Kidney (tissue), 14 donors: ENCODE data around the gene TLK2. TPM values are rescaled to one million over a fixed set of nuclear protein-coding genes. Genes with fewer than 3 reads are reported as not detected.
A peak's percentile ranks its signal among the peaks of the same experiment; 100 is the strongest.

Source experiments
- DNase-seq, 5 donors: peaks; one replicate each; pipeline ENCODE4 v3.0.0-alpha.2; 2013 to 2020
- FAIRE-seq: peaks from 2 replicates; lab custom pipeline; 2012; peaks lifted over from hg19 to GRCh38; lab: Jason Lieb, UNC
- H3K27ac ChIP-seq, 2 donors: one replicate each; pipeline ENCODE4 v1.7.0; 2013; ENCODE audit warnings: low read depth in 2 of 2, low read length in 2 of 2, inconsistent platforms in 1 of 2
- H3K27me3 ChIP-seq: one replicate; pipeline ENCODE4 v1.7.1; 2013; ENCODE audit warnings: low read length, inconsistent platforms; ENCODE audit not compliant: control insufficient read depth, insufficient read depth
- H3K36me3 ChIP-seq, 3 donors: one replicate each; pipeline versions ENCODE4 v1.7.0 to v1.7.1; 2013; ENCODE audit warnings: low read length in 3 of 3, control low read depth in 1 of 3, inconsistent platforms in 1 of 3; ENCODE audit not compliant: insufficient read depth in 3 of 3, control insufficient read depth in 2 of 3
- H3K4me1 ChIP-seq, 3 donors: one replicate each; pipeline versions ENCODE4 v1.7.0 to v1.7.1; 2013; ENCODE audit warnings: low read length in 3 of 3, inconsistent platforms in 1 of 3, low read depth in 1 of 3; ENCODE audit not compliant: control insufficient read depth in 2 of 3, insufficient read depth in 2 of 3
- H3K4me3 ChIP-seq, 3 donors: one replicate each; pipeline versions ENCODE4 v1.7.0 to v1.8.1; 2013; ENCODE audit warnings: low read length in 3 of 3, control low read depth in 1 of 3, inconsistent platforms in 1 of 3
- H3K9ac ChIP-seq, 3 donors: one replicate each; pipeline versions ENCODE4 v1.7.0 to v1.7.1; 2013; ENCODE audit warnings: low read length in 3 of 3, control low read depth in 1 of 3, inconsistent platforms in 1 of 3
- H3K9me3 ChIP-seq, 3 donors: one replicate each; pipeline versions ENCODE4 v1.7.0 to v1.7.1; 2013; ENCODE audit warnings: low read length in 3 of 3, control low read depth in 1 of 3, inconsistent platforms in 1 of 3; ENCODE audit not compliant: control insufficient read depth in 2 of 3, insufficient read depth in 1 of 3
- CTCF ChIP-seq: IDR thresholded peaks from 3 replicates; pipeline ENCODE4 v1.5.1; 2012; ENCODE audit warnings: mild to moderate bottlenecking, moderate library complexity, borderline replicate concordance; ENCODE audit not compliant: insufficient read depth; ENCODE audit errors: extremely low read depth
- intact Hi-C: fragments of 100-400 bp; cut with DNase I; formaldehyde crosslinking; loops from one replicate; pipeline ENCODE4 v1.11.1; 2022
- polyA plus RNA-seq: library from polyadenylated mRNA; stranded (reverse); fragments of 350-450 nt; fragmentation: Illumina TruSeq; extraction: RNeasy Lipid Tissue Mini Kit (QIAGEN cat#74804); gene quantifications from one replicate; pipeline ENCODE4 v1.2.3, GENCODE V29; 2014; ENCODE audit warnings: low read depth, low replicate concordance; ENCODE audit not compliant: insufficient read depth
- total RNA-seq: library from RNA; stranded (reverse); fragmentation: NEBNext Ultra II Directional; extraction: Animal tissue kit (Norgen Biotek cat#: 25700); gene quantifications from one replicate; pipeline ENCODE4 v1.2.1, GENCODE V29; 2021
- donor health status: control.
- donor health status: control.
- donor health status: control.
- donor health status: control.
- donor health status: control.
- donor health status: DM: yes; HTN: yes; CAD: no.
- donor health status: Normal renal cell carcinoma (clear cell type).

The TLK2 gene
- total and polyA plus RNA-seq, 2 donors from 2014 or later, result 15.6 to 43.0 TPM

GRCh38 chr17:62562656-62563055 is 84.0 kb downstream of the TLK2 start:
- FAIRE-seq (no peak), DNase-seq (no peak)
- Histone ChIP-seq H3K36me3 (peaks cover 4 to 15% (median 5%) of the 10 kb centered on the region in 3 donors), H3K4me3 (no peak overlapping the region), H3K27ac (no peak overlapping the region), H3K4me1 (no peaks in the 10 kb centered on the region), H3K9me3 (no peaks in the 10 kb centered on the region), H3K27me3 (no peaks in the 10 kb centered on the region), H3K9ac (no peak overlapping the region)
- no peak for TF ChIP-seq CTCF
- intact Hi-C loops, result no loop called here

DNA sequence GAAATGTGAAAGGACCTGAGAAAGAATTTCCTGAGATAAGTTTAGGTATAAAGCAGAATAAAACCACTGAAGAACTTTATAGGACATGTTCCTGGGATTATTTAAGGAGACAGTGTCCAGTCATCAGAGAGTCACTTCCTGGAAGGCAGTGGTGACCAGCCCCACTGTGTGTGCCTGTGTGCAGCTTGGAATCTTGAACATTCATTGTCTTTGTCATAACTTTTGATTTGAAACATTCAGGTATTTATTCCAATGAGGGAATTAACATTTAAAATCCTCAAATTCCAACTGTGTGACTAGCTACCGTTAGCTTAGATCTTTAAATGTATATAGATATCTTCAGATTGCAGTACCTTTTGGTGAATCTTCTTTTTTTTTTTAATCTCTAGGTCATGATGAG is 87.2 kb downstream of the TLK2 start:
- Histone ChIP-seq H3K27ac (no peak overlapping the region), H3K4me1 (no peaks in the 10 kb centered on the region), H3K9me3 (no peaks in the 10 kb centered on the region), H3K9ac (no peak overlapping the region), H3K36me3 (peaks cover 4 to 15% (median 5%) of the 10 kb centered on the region in 3 donors), H3K4me3 (no peak overlapping the region), H3K27me3 (no peaks in the 10 kb centered on the region)
- intact Hi-C loops, result no loop called here
- no peak for TF ChIP-seq CTCF
- no peak for FAIRE-seq
- no peak for DNase-seq

GRCh38 chr17:62566996-62567578 is 88.5 kb downstream of the TLK2 start:
- Histone ChIP-seq H3K27me3 (no peaks in the 10 kb centered on the region), H3K4me1 (no peaks in the 10 kb centered on the region), H3K9ac (no peak overlapping the region), H3K36me3 (peaks cover 4 to 15% (median 5%) of the 10 kb centered on the region in 3 donors), H3K4me3 (no peak overlapping the region), H3K27ac (no peak overlapping the region), H3K9me3 (no peaks in the 10 kb centered on the region)
- no peak for FAIRE-seq
- intact Hi-C loops, result no loop called here
- DNase-seq, result no peak
- TF ChIP-seq CTCF, result no peak

GRCh38 chr17:62572488-62572887 is 93.9 kb downstream of the TLK2 start:
- H3K36me3 ChIP-seq, result peaks cover 2 to 10% (median 9%) of the 10 kb centered on the region in 3 donors

More at GRCh38 chr17:62572488-62572887, 93.9 kb downstream of the TLK2 start:
- no peak overlapping the region for H3K4me3 ChIP-seq
- H3K9ac ChIP-seq, result no peak overlapping the region
- no peak for TF ChIP-seq CTCF
- intact Hi-C loops, result no loop called here
- no peaks in the 10 kb centered on the region for H3K9me3 ChIP-seq
- no peaks in the 10 kb centered on the region for H3K4me1 ChIP-seq
- FAIRE-seq (no peak), DNase-seq (no peak)
- H3K27me3 ChIP-seq, result no peaks in the 10 kb centered on the region
- peak overlapping the region in 1 of 2 donors; percentile 10 for H3K27ac ChIP-seq
